WTC11 (cell line): Measurements from ENCODE around the gene FAM3D. TPM values are rescaled to one million over a fixed set of nuclear protein-coding genes. Genes with fewer than 3 reads are reported as not detected.

Experiments
- ATAC-seq: fragments of 200-7000 bp; cut with Tn5 transposase; 2 replicates; pipeline ENCODE4 v1.10.0; 2021; ENCODE audit warnings: mild to moderate bottlenecking, moderate library complexity
- CTCF ChIA-PET: fragments of 300-600 bp; sonication (Branson Sonifier 250); formaldehyde crosslinking; loops from one replicate; lab custom pipeline; 2021; ENCODE audit warnings: antibody characterized with exemption; lab: Charles Lee
- POLR2A ChIA-PET: fragments of 350-600 bp; sonication (Branson Sonifier 250); formaldehyde crosslinking; loops from one replicate; lab custom pipeline; 2021; ENCODE audit warnings: antibody characterized with exemption; lab: Charles Lee
- DNase-seq: peaks from one replicate; pipeline ENCODE4 v3.0.0; 2021; ENCODE audit warnings: low spot score
- H3K27ac Mint-ChIP-seq: 2 replicates; pipeline ENCODE4 v1.8.0; 2021; ENCODE audit warnings: mixed read lengths
- H3K27me3 Mint-ChIP-seq: 2 replicates; pipeline ENCODE4 v1.8.0; 2021; ENCODE audit warnings: low read depth, mild to moderate bottlenecking, moderate library complexity, mixed read lengths
- H3K36me3 Mint-ChIP-seq: 2 replicates; pipeline ENCODE4 v1.8.0; 2021; ENCODE audit warnings: mixed read lengths
- H3K4me1 Mint-ChIP-seq: 2 replicates; pipeline ENCODE4 v1.8.0; 2022; ENCODE audit warnings: mixed read lengths
- H3K4me3 Mint-ChIP-seq: 2 replicates; pipeline ENCODE4 v1.8.0; 2021; ENCODE audit warnings: mild to moderate bottlenecking, moderate library complexity, mixed read lengths
- H3K9me3 Mint-ChIP-seq: 2 replicates; pipeline ENCODE4 v1.8.0; 2021; ENCODE audit warnings: mixed read lengths
- E2F4 ChIP-seq: sonication (generic); formaldehyde crosslinking; IDR thresholded peaks from 2 replicates; pipeline ENCODE4 v1.8.1; 2022; ENCODE audit warnings: low read depth, mild to moderate bottlenecking, moderate library complexity, missing genetic modification reagents, borderline replicate concordance
- ELF4 ChIP-seq: sonication (generic); formaldehyde crosslinking; IDR thresholded peaks from 2 replicates; pipeline ENCODE4 v1.8.1; 2022; ENCODE audit warnings: low read depth, mild to moderate bottlenecking, moderate library complexity, missing genetic modification reagents
- ERG ChIP-seq: fragments of 250-450 bp; sonication (Bioruptor Pico); IDR thresholded peaks from 2 replicates; pipeline ENCODE4 v1.8.0; 2021; ENCODE audit warnings: mild to moderate bottlenecking
- ETV6 ChIP-seq: sonication (generic); formaldehyde crosslinking; IDR thresholded peaks from 2 replicates; pipeline ENCODE4 v1.8.1; 2022; ENCODE audit warnings: mild to moderate bottlenecking, missing genetic modification reagents
- GRHL2 ChIP-seq: fragments of 250-450 bp; sonication (Bioruptor Pico); IDR thresholded peaks from 2 replicates; pipeline ENCODE4 v1.8.0; 2022; ENCODE audit warnings: mild to moderate bottlenecking, moderate library complexity; ENCODE audit not compliant: insufficient replicate concordance, severe bottlenecking
- GTF2I ChIP-seq: fragments of 250-450 bp; sonication (Bioruptor Pico); conservative IDR thresholded peaks from 2 replicates; pipeline ENCODE4 v1.4.0; 2021; ENCODE audit warnings: mild to moderate bottlenecking
- HMGA2 ChIP-seq: fragments of 250-450 bp; sonication (Bioruptor Pico); IDR thresholded peaks from 2 replicates; pipeline ENCODE4 v1.4.0; 2021; ENCODE audit warnings: mild to moderate bottlenecking, moderate library complexity
- NR1H2 ChIP-seq: sonication (generic); formaldehyde crosslinking; IDR thresholded peaks from 2 replicates; pipeline ENCODE4 v1.9.0; 2021; ENCODE audit warnings: mild to moderate bottlenecking, moderate library complexity, missing genetic modification reagents
- SOX15 ChIP-seq: fragments of 250-450 bp; sonication (Bioruptor Pico); IDR thresholded peaks from 2 replicates; pipeline ENCODE4 v1.9.0; 2021; ENCODE audit warnings: mild to moderate bottlenecking
- SP1 ChIP-seq: sonication (generic); formaldehyde crosslinking; conservative IDR thresholded peaks from 2 replicates; pipeline ENCODE4 v1.8.1; 2022; ENCODE audit warnings: missing genetic modification reagents
- STAT6 ChIP-seq: sonication (generic); formaldehyde crosslinking; conservative IDR thresholded peaks from 2 replicates; pipeline ENCODE4 v1.8.1; 2023; ENCODE audit warnings: mild to moderate bottlenecking, low read depth, missing genetic modification reagents, moderate library complexity
- TEAD1 ChIP-seq: sonication (generic); formaldehyde crosslinking; IDR thresholded peaks from 2 replicates; pipeline ENCODE4 v1.8.0; 2022; ENCODE audit warnings: mild to moderate bottlenecking, missing genetic modification reagents
- ZNF232 ChIP-seq: sonication (generic); formaldehyde crosslinking; IDR thresholded peaks from 2 replicates; pipeline ENCODE4 v1.8.0; 2022; ENCODE audit warnings: mild to moderate bottlenecking, missing genetic modification reagents
- ZNF281 ChIP-seq: sonication (generic); formaldehyde crosslinking; IDR thresholded peaks from 2 replicates; pipeline ENCODE4 v1.8.0; 2023; ENCODE audit warnings: mild to moderate bottlenecking, missing genetic modification reagents
- ZSCAN18 ChIP-seq: fragments of 250-450 bp; sonication (Bioruptor Pico); IDR thresholded peaks from 2 replicates; pipeline ENCODE4 v2.1.2; 2022; ENCODE audit warnings: mild to moderate bottlenecking, moderate library complexity
- total RNA-seq: library from RNA; stranded (reverse); gene quantifications from 3 replicates; pipeline ENCODE4 v1.2.3, GENCODE V29; 2021
- TF ChIP-seq, protein P1 (sequence below): sonication (generic); formaldehyde crosslinking; IDR thresholded peaks from 2 replicates; pipeline ENCODE4 v1.8.1; 2022; ENCODE audit warnings: mild to moderate bottlenecking, moderate library complexity, missing genetic modification reagents
- TF ChIP-seq, protein P2 (sequence below): sonication (generic); formaldehyde crosslinking; IDR thresholded peaks from 2 replicates; pipeline ENCODE4 v1.8.0; 2023; ENCODE audit warnings: missing genetic modification reagents
- TF ChIP-seq, protein P3 (sequence below): sonication (generic); formaldehyde crosslinking; IDR thresholded peaks from 2 replicates; pipeline ENCODE4 v1.8.1; 2022; ENCODE audit warnings: mild to moderate bottlenecking, missing genetic modification reagents, moderate library complexity, borderline replicate concordance
- TF ChIP-seq, protein P4 (sequence below): sonication (generic); formaldehyde crosslinking; IDR thresholded peaks from 2 replicates; pipeline ENCODE4 v1.8.1; 2023; ENCODE audit warnings: mild to moderate bottlenecking, missing genetic modification reagents

FAM3D gene
- total RNA-seq, 1 experiment from 2014 or later, result 0.66 TPM

DNA sequence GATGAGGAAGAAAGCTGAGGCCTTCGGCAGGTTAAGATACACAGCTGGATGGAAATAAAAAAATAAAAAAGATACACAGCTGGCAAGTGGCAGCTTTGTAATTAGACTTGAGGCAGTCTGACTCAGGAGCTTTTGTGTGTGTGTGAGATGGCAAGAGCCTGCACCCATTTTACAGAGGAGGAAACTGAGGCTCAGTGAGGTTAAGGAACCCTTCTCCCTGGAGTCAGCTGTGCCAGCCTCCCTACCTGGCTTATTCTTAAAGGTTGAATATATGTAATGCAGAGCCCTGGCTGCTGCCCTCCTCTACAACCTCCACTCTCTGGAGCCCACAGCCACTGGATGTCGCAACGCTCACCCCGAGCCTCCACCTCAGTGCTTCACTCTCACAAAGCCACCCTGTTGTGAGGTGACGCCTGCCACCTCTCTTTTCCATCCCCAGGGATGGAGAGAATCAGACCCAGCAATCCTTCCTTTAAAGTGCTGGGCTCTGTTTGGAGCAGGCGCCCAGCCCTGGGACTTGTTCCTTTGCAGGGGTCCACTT lies 68.7 kb downstream of the FAM3D start:
- Mint-ChIP-seq H3K27me3 (no peaks in the 10 kb centered on the region), H3K36me3 (no peaks in the 10 kb centered on the region), H3K9me3 (no peaks in the 10 kb centered on the region), H3K4me1 (peaks cover 3% of the 10 kb centered on the region; the same call in 1 of the 2 replicates), H3K27ac (no peak overlapping the region), H3K4me3 (no peak overlapping the region)
- DNase-seq (no peak), ATAC-seq (no peak)
- TF ChIP-seq GRHL2 (CRISPR knock-in tag), result no peak
- TF ChIP-seq, protein P1, sequence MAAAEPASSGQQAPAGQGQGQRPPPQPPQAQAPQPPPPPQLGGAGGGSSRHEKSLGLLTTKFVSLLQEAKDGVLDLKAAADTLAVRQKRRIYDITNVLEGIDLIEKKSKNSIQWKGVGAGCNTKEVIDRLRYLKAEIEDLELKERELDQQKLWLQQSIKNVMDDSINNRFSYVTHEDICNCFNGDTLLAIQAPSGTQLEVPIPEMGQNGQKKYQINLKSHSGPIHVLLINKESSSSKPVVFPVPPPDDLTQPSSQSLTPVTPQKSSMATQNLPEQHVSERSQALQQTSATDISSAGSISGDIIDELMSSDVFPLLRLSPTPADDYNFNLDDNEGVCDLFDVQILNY (CRISPR knock-in tag), result no peak
- TF ChIP-seq ZSCAN18 (CRISPR knock-in tag), result no peak
- TF ChIP-seq STAT6, result no peak
- TF ChIP-seq E2F4 (CRISPR knock-in tag), result no peak
- TF ChIP-seq SOX15, result no peak
- no peak for TF ChIP-seq NR1H2 (CRISPR knock-in tag)
- no peak for TF ChIP-seq SP1 (CRISPR knock-in tag)
- no peak for TF ChIP-seq HMGA2
- no peak for TF ChIP-seq ERG (CRISPR knock-in tag)
- TF ChIP-seq ETV6, result no peak
- no peak for TF ChIP-seq GTF2I
- TF ChIP-seq ELF4 (CRISPR knock-in tag), result no peak
- ChIA-PET POLR2A (interaction anchor here (0.6 kb wide), 1 partner anchor 211 kb away, joined by 10 read pairs; no protein-coding TSS in a partner anchor), CTCF (interaction anchor here (1.9 kb wide), 1 partner anchor 29 kb away, joined by 6 read pairs; no protein-coding TSS in a partner anchor)

DNA sequence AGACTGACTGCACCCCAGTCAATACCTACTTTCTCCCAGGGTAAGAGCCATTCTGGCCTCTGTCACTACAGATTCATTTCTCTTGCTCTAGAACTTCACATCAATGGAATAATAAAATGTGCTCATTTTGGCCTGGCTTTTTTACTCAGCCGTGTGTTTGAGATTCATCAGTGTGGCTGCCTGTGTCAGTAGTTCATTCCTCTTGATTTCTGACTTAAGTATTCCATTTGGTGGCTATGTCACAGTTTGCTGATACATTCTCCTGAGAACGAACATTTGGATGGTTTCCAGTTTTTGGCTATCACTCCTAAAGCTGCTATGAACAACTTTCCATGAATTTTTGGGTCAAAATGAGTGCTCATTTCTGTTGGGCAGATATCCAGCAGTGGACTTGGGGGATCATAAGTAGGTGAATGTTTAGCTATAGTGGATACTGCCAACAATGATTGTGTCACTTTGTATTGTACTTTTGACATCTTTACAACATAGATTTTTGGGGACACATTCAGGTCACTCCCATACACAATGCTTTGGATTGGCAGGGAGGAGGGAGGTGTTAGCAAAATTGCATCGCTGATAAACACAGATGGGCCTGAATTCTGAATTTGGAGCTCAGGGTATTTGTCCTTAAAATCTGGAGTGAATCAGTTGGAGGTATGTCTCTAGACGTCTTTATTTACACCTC lies 69.6 kb downstream of the FAM3D start:
- DNase-seq (no peak), ATAC-seq (no peak)
- Mint-ChIP-seq H3K9me3 (no peaks in the 10 kb centered on the region), H3K27ac (no peak overlapping the region), H3K4me1 (peaks cover 8% of the 10 kb centered on the region), H3K27me3 (no peaks in the 10 kb centered on the region), H3K4me3 (no peak overlapping the region), H3K36me3 (no peaks in the 10 kb centered on the region)
- ChIA-PET CTCF (interaction anchor here (0.7 to 1.9 kb wide), 2 partner anchors 28 to 291 kb away, joined by 3 to 6 read pairs; no protein-coding TSS in a partner anchor), POLR2A (no interaction called here)
- TF ChIP-seq NR1H2 (CRISPR knock-in tag) (no peak), ZNF232 (CRISPR knock-in tag) (no peak), TEAD1 (CRISPR knock-in tag) (no peak), ZNF281 (no peak), SOX15 (no peak)
- TF ChIP-seq, protein P2, sequence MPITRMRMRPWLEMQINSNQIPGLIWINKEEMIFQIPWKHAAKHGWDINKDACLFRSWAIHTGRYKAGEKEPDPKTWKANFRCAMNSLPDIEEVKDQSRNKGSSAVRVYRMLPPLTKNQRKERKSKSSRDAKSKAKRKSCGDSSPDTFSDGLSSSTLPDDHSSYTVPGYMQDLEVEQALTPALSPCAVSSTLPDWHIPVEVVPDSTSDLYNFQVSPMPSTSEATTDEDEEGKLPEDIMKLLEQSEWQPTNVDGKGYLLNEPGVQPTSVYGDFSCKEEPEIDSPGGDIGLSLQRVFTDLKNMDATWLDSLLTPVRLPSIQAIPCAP (CRISPR knock-in tag), result no peak
- TF ChIP-seq, protein P3, sequence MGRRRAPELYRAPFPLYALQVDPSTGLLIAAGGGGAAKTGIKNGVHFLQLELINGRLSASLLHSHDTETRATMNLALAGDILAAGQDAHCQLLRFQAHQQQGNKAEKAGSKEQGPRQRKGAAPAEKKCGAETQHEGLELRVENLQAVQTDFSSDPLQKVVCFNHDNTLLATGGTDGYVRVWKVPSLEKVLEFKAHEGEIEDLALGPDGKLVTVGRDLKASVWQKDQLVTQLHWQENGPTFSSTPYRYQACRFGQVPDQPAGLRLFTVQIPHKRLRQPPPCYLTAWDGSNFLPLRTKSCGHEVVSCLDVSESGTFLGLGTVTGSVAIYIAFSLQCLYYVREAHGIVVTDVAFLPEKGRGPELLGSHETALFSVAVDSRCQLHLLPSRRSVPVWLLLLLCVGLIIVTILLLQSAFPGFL, result no peak
- TF ChIP-seq, protein P4, sequence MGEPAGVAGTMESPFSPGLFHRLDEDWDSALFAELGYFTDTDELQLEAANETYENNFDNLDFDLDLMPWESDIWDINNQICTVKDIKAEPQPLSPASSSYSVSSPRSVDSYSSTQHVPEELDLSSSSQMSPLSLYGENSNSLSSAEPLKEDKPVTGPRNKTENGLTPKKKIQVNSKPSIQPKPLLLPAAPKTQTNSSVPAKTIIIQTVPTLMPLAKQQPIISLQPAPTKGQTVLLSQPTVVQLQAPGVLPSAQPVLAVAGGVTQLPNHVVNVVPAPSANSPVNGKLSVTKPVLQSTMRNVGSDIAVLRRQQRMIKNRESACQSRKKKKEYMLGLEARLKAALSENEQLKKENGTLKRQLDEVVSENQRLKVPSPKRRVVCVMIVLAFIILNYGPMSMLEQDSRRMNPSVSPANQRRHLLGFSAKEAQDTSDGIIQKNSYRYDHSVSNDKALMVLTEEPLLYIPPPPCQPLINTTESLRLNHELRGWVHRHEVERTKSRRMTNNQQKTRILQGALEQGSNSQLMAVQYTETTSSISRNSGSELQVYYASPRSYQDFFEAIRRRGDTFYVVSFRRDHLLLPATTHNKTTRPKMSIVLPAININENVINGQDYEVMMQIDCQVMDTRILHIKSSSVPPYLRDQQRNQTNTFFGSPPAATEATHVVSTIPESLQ (CRISPR knock-in tag), result no peak
